ENCODE measurements around the gene HS3ST4. TPM values are rescaled to one million over a fixed set of nuclear protein-coding genes. Genes with fewer than 3 reads are reported as not detected.
A peak's percentile ranks its signal among the peaks of the same experiment; 100 is the strongest.

The HS3ST4 gene
- total and polyA plus RNA-seq, 2 donors (not counting 3 experiments of a cell fraction or from before 2014, with no cell fraction given): not detected

DNA sequence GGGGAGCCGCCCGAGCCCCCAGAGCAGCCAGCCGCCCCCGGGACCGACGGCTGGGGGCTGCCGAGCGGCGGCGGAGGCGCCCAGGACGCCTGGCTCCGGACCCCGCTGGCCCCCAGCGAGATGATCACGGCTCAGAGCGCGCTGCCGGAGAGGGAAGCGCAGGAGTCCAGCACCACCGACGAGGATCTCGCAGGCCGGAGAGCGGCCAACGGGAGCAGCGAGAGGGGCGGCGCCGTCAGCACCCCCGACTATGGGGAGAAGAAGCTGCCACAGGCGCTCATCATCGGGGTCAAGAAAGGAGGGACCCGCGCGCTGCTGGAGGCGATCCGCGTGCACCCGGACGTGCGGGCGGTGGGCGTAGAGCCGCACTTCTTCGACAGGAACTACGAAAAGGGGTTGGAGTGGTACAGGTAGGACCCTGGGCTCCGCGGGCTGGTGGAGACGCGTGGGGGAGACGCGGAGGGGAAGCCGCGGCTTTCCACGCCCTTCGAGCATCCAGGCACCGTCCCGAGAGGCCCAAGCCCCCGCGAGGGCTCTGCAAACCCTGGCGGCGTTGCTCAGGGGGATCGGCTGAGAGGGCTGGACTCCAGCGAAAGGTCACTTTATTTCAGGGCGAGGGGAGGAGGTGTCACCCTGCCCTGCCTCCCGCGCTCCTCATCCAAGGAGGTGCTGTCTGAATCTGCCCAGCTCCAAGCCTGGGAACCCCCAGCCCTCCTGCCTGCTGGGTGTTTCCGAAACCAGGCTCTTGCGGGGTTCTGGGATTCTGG, 1.2 kb downstream of the HS3ST4 start:
- intact Hi-C loops (cut with micrococcal nuclease) (no loop called here), dilution Hi-C loops (cut with MboI; ENCODE audit: extremely low pct_ligation_motif_present, low sequenced_read_pairs) (no loop called here)
- Histone ChIP-seq H3K79me2 (ENCODE audit: control insufficient read depth, insufficient read depth, low read length) (no peaks in the 10 kb centered on the region), H3K4me3 (replicated peaks in 1 of 3; ENCODE audit: insufficient read depth in 1 of 3, low read depth in 1 of 3, low read length in 3 of 3) (no peak overlapping the region), H3K4me1 (ENCODE audit: control insufficient read depth, extremely low read depth, insufficient read depth, low read length) (no peaks in the 10 kb centered on the region), H3K9me3 (replicated peaks; ENCODE audit: control insufficient read depth, insufficient read depth, low read length) (no peaks in the 10 kb centered on the region), H3K9me1 (replicated peaks; ENCODE audit: control insufficient read depth, extremely low read depth, insufficient read depth, low read length) (no peaks in the 10 kb centered on the region), H2AFZ (ENCODE audit: low read depth, low read length) (no peak overlapping the region), H3K36me3 (ENCODE audit: control insufficient read depth in 2 of 2, extremely low read depth in 1 of 2, insufficient read depth in 2 of 2, low read length in 2 of 2) (no peaks in the 10 kb centered on the region), H3K27me3 (ENCODE audit: control insufficient read depth in 2 of 2, insufficient read depth in 2 of 2, low read length in 2 of 2) (peaks cover 9 to 20% of the 10 kb centered on the region in 2 experiments), H4K20me1 (replicated peaks; ENCODE audit: control insufficient read depth, extremely low read depth, insufficient read depth, low read length) (no peaks in the 10 kb centered on the region), H3K27ac (ENCODE audit: insufficient read depth, low read depth, low read length) (no peak overlapping the region), H3K4me2 (ENCODE audit: insufficient read depth, low read length) (no peak overlapping the region), H3K9ac (replicated peaks; ENCODE audit: extremely low read depth, insufficient read depth, low read length) (no peak overlapping the region)
- DNase-seq (ENCODE audit: low read depth, low spot score) (no peak), FAIRE-seq (no peak)
- POLR2A ChIA-PET: no interaction called here
- TF ChIP-seq FOS (IDR thresholded peaks at IDR 0.05; ENCODE audit: borderline replicate concordance, insufficient read depth, low read length) (no peak), EZH2 (IDR thresholded peaks at IDR 0.05; ENCODE audit: borderline replicate concordance, low read depth, low read length, severe bottlenecking) (peak; percentile 71)
- BruUV-seq (replicated peaks): no TSS peak
- CTCF ChIA-PET: no interaction called here

DNA sequence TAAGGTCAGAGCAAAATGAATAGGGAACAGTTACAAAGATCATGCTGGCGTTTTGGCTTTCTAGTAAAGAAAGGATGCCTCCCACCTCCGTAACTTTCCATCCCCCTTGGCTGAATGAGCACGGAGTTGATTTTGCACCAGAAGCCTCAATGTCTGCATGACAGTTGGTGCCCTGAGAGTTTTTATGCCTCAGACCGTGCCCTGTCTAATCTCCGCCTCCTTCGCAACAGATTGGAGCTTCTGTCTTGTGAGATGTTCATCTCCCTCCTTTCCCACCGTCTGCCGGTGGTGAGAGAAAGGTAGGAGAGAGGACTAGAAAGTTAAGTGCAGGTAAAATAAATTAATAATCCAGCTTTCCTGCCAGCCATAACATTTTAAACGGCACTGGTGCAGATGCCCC, 1.9 kb downstream of the HS3ST4 start:
- Histone ChIP-seq H2AFZ (ENCODE audit: low read depth, low read length) (no peak overlapping the region), H4K20me1 (replicated peaks; ENCODE audit: control insufficient read depth, extremely low read depth, insufficient read depth, low read length) (no peaks in the 10 kb centered on the region), H3K9ac (replicated peaks; ENCODE audit: extremely low read depth, insufficient read depth, low read length) (no peak overlapping the region), H3K27ac (ENCODE audit: insufficient read depth, low read depth, low read length) (no peak overlapping the region), H3K4me1 (ENCODE audit: control insufficient read depth, extremely low read depth, insufficient read depth, low read length) (no peaks in the 10 kb centered on the region), H3K4me3 (replicated peaks in 1 of 3; ENCODE audit: insufficient read depth in 1 of 3, low read depth in 1 of 3, low read length in 3 of 3) (no peak overlapping the region), H3K9me1 (replicated peaks; ENCODE audit: control insufficient read depth, extremely low read depth, insufficient read depth, low read length) (no peaks in the 10 kb centered on the region), H3K27me3 (ENCODE audit: control insufficient read depth in 2 of 2, insufficient read depth in 2 of 2, low read length in 2 of 2) (peaks cover 9 to 20% of the 10 kb centered on the region in 2 experiments), H3K4me2 (ENCODE audit: insufficient read depth, low read length) (no peak overlapping the region), H3K36me3 (ENCODE audit: control insufficient read depth in 2 of 2, extremely low read depth in 1 of 2, insufficient read depth in 2 of 2, low read length in 2 of 2) (no peaks in the 10 kb centered on the region), H3K9me3 (replicated peaks; ENCODE audit: control insufficient read depth, insufficient read depth, low read length) (no peaks in the 10 kb centered on the region), H3K79me2 (ENCODE audit: control insufficient read depth, insufficient read depth, low read length) (no peaks in the 10 kb centered on the region)
- ChIA-PET POLR2A (no interaction called here), CTCF (no interaction called here)
- no peak for FAIRE-seq
- DNase-seq (ENCODE audit: low read depth, low spot score): no peak
- TF ChIP-seq GATA2 (IDR thresholded peaks at IDR 0.05; ENCODE audit: insufficient read depth, insufficient read length, low read depth, low read length) (no peak), POLR2A (IDR thresholded peaks at IDR 0.05; ENCODE audit: low read depth, low read length) (no peak), EZH2 (IDR thresholded peaks at IDR 0.05; ENCODE audit: borderline replicate concordance, low read depth, low read length, severe bottlenecking) (no peak), POLR2AphosphoS5 (IDR thresholded peaks at IDR 0.05; ENCODE audit: insufficient read depth, low read depth, low read length) (no peak), JUN (IDR thresholded peaks at IDR 0.05; ENCODE audit: borderline replicate concordance, insufficient read depth, insufficient read length, low read depth) (no peak), MYC (IDR thresholded peaks at IDR 0.05; ENCODE audit: low read depth, low read length) (no peak), FOS (IDR thresholded peaks at IDR 0.05; ENCODE audit: borderline replicate concordance, insufficient read depth, low read length) (no peak)
- TF ChIP-seq, protein P1, sequence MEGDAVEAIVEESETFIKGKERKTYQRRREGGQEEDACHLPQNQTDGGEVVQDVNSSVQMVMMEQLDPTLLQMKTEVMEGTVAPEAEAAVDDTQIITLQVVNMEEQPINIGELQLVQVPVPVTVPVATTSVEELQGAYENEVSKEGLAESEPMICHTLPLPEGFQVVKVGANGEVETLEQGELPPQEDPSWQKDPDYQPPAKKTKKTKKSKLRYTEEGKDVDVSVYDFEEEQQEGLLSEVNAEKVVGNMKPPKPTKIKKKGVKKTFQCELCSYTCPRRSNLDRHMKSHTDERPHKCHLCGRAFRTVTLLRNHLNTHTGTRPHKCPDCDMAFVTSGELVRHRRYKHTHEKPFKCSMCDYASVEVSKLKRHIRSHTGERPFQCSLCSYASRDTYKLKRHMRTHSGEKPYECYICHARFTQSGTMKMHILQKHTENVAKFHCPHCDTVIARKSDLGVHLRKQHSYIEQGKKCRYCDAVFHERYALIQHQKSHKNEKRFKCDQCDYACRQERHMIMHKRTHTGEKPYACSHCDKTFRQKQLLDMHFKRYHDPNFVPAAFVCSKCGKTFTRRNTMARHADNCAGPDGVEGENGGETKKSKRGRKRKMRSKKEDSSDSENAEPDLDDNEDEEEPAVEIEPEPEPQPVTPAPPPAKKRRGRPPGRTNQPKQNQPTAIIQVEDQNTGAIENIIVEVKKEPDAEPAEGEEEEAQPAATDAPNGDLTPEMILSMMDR (IDR thresholded peaks at IDR 0.05; ENCODE audit: extremely low read depth in 1 of 2, insufficient read depth in 1 of 2, low read depth in 1 of 2, low read length in 2 of 2): no peak
- TF ChIP-seq, protein P2, sequence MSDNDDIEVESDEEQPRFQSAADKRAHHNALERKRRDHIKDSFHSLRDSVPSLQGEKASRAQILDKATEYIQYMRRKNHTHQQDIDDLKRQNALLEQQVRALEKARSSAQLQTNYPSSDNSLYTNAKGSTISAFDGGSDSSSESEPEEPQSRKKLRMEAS (IDR thresholded peaks at IDR 0.05; ENCODE audit: insufficient read depth, insufficient read length): no peak
- BruUV-seq (replicated peaks): no TSS peak
- dilution Hi-C loops (cut with MboI; ENCODE audit: extremely low pct_ligation_motif_present, low sequenced_read_pairs): no loop called here
- intact Hi-C loops (cut with micrococcal nuclease): no loop called here

Measured in endothelial cell of umbilical vein (primary cell).